GM11168 (cell line): ENCODE data around the gene ZNF691.

ENCODE experiments used
- in situ Hi-C: fragments of 300-500 bp; cut with MboI; formaldehyde crosslinking; loops from one replicate; pipeline ENCODE4 v1.12.0; 2022; ENCODE audit warnings: low sequenced_read_pairs; ENCODE audit not compliant: unreplicated experiment

ZNF691 gene

GRCh38 chr1:42831273-42831672 is 15.1 kb upstream of the ZNF691 start:
- in situ Hi-C loops = no loop called here

GRCh38 chr1:42832641-42833240 is 13.7 kb upstream of the ZNF691 start:
- in situ Hi-C loops = no loop called here

GRCh38 chr1:42833981-42834380 is 12.4 kb upstream of the ZNF691 start:
- in situ Hi-C loops = no loop called here

- in situ Hi-C loops = no loop called here
Observed at GRCh38 chr1:42834803-42835202, 11.6 kb upstream of the ZNF691 start.

GRCh38 chr1:42835422-42835821 is 11.0 kb upstream of the ZNF691 start:
- in situ Hi-C loops = no loop called here

GRCh38 chr1:42837709-42838108 is 8.7 kb upstream of the ZNF691 start:
- in situ Hi-C loops = no loop called here

- in situ Hi-C loops = no loop called here
Observed at GRCh38 chr1:42838482-42839190, 7.8 kb upstream of the ZNF691 start.

- in situ Hi-C loops = no loop called here
Observed at GRCh38 chr1:42841010-42841409, 5.4 kb upstream of the ZNF691 start.

- in situ Hi-C loops = no loop called here
Observed at GRCh38 chr1:42841440-42842147, 4.8 kb upstream of the ZNF691 start.

GRCh38 chr1:42844592-42845140 is 1.7 kb upstream of the ZNF691 start:
- in situ Hi-C loops = no loop called here

- in situ Hi-C loops = no loop called here
Observed at GRCh38 chr1:42845193-42845592, 1.2 kb upstream of the ZNF691 start.

GRCh38 chr1:42845866-42846256 is 552 bp upstream of the ZNF691 start:
- in situ Hi-C loops = no loop called here

- in situ Hi-C loops = no loop called here
Observed at GRCh38 chr1:42847111-42847595, 740 bp downstream of the ZNF691 start.

- in situ Hi-C loops = no loop called here
Observed at GRCh38 chr1:42847721-42848460, 1.5 kb downstream of the ZNF691 start.

- in situ Hi-C loops = no loop called here
Observed at GRCh38 chr1:42848823-42849537, 2.6 kb downstream of the ZNF691 start.

- in situ Hi-C loops = no loop called here
Observed at GRCh38 chr1:42849944-42850343, 3.5 kb downstream of the ZNF691 start.

GRCh38 chr1:42851420-42851819 is 5.0 kb downstream of the ZNF691 start:
- in situ Hi-C loops = no loop called here

GRCh38 chr1:42851960-42852607 is 5.7 kb downstream of the ZNF691 start:
- in situ Hi-C loops = no loop called here

- in situ Hi-C loops = no loop called here
Observed at GRCh38 chr1:42852608-42852980, 6.2 kb downstream of the ZNF691 start.
